Measurements from ENCODE around the gene KIF6.
"Not testable (repeated sequence)": the region's sequence is repeated elsewhere in the genome, so short reads cannot be mapped to it uniquely, and the experiment has no call there.

The KIF6 gene

GRCh38 chr6:39731565-39731964 is 6.4 kb upstream of the KIF6 start:
- no peak for DNase-seq (ENCODE audit: low read depth, low spot score)

GRCh38 chr6:39729945-39730344 is 4.7 kb upstream of the KIF6 start:
- DNase-seq (ENCODE audit: low read depth, low spot score): no peak
- TF ChIP-seq EZH2 (IDR thresholded peaks at IDR 0.05) (no peak), FOXP2 (optimal IDR thresholded peaks at IDR 0.05; ENCODE audit: control extremely low read depth, extremely low read length, insufficient read depth) (no peak), POLR2AphosphoS5 (IDR thresholded peaks at IDR 0.05; ENCODE audit: borderline replicate concordance, low read depth, low read length) (no peak)
- no peaks in the 10 kb centered on the region for H3K9me3 ChIP-seq (ENCODE audit: low read depth, low read length)

More at GRCh38 chr6:39731565-39731964, 6.4 kb upstream of the KIF6 start:
- H3K4me3 ChIP-seq: no peak overlapping the region
- TF ChIP-seq POLR2AphosphoS5 (IDR thresholded peaks at IDR 0.05; ENCODE audit: borderline replicate concordance, low read depth, low read length) (no peak), FOXP2 (optimal IDR thresholded peaks at IDR 0.05; ENCODE audit: control extremely low read depth, extremely low read length, insufficient read depth) (no peak), EZH2 (IDR thresholded peaks at IDR 0.05) (no peak)
- no peaks in the 10 kb centered on the region for H3K9me3 ChIP-seq (ENCODE audit: low read depth, low read length)
- no peak overlapping the region for H3K9ac ChIP-seq (ENCODE audit: insufficient read length)
- H3K36me3 ChIP-seq (ENCODE audit: insufficient read depth, low read length): no peaks in the 10 kb centered on the region
- H3K27ac ChIP-seq: no peak overlapping the region

GRCh38 chr6:39725632-39725997 is 407 bp upstream of the KIF6 start:
- Histone ChIP-seq H3K36me3 (ENCODE audit: insufficient read depth, low read length) (no peaks in the 10 kb centered on the region), H3K4me3 (no peak overlapping the region), H3K9ac (ENCODE audit: insufficient read length) (no peak overlapping the region), H3K9me3 (ENCODE audit: low read depth, low read length) (no peaks in the 10 kb centered on the region), H3K27ac (no peak overlapping the region)
- no peak for DNase-seq (ENCODE audit: low read depth, low spot score)
- no peak for TF ChIP-seq FOXP2 (optimal IDR thresholded peaks at IDR 0.05; ENCODE audit: control extremely low read depth, extremely low read length, insufficient read depth)
- no peak for TF ChIP-seq POLR2AphosphoS5 (IDR thresholded peaks at IDR 0.05; ENCODE audit: borderline replicate concordance, low read depth, low read length)
- TF ChIP-seq EZH2 (IDR thresholded peaks at IDR 0.05): no peak

More at GRCh38 chr6:39729945-39730344, 4.7 kb upstream of the KIF6 start:
- Histone ChIP-seq H3K9ac (ENCODE audit: insufficient read length) (no peak overlapping the region), H3K36me3 (ENCODE audit: insufficient read depth, low read length) (no peaks in the 10 kb centered on the region), H3K27ac (no peak overlapping the region), H3K4me3 (no peak overlapping the region)

- H3K27ac ChIP-seq; H3K9ac ChIP-seq (ENCODE audit: insufficient read length); H3K9me3 ChIP-seq (ENCODE audit: low read depth, low read length); DNase-seq (ENCODE audit: low read depth, low spot score); H3K36me3 ChIP-seq (ENCODE audit: insufficient read depth, low read length); H3K4me3 ChIP-seq: not testable (repeated sequence)
Measured at GRCh38 chr6:39723350-39723749, 1.9 kb downstream of the KIF6 start.

- H3K4me3 ChIP-seq: no peak overlapping the region
- no peak for DNase-seq (ENCODE audit: low read depth, low spot score)
- no peaks in the 10 kb centered on the region for H3K36me3 ChIP-seq (ENCODE audit: insufficient read depth, low read length)
- no peaks in the 10 kb centered on the region for H3K9me3 ChIP-seq (ENCODE audit: low read depth, low read length)
- H3K27ac ChIP-seq: no peak overlapping the region
- no peak overlapping the region for H3K9ac ChIP-seq (ENCODE audit: insufficient read length)
- TF ChIP-seq POLR2AphosphoS5 (IDR thresholded peaks at IDR 0.05; ENCODE audit: borderline replicate concordance, low read depth, low read length) (no peak), EZH2 (IDR thresholded peaks at IDR 0.05) (no peak), FOXP2 (optimal IDR thresholded peaks at IDR 0.05; ENCODE audit: control extremely low read depth, extremely low read length, insufficient read depth) (no peak)
Measured at GRCh38 chr6:39714802-39715201, 10.4 kb downstream of the KIF6 start.

- Histone ChIP-seq H3K9ac (ENCODE audit: insufficient read length) (no peak overlapping the region), H3K9me3 (ENCODE audit: low read depth, low read length) (no peaks in the 10 kb centered on the region), H3K4me3 (no peak overlapping the region), H3K36me3 (ENCODE audit: insufficient read depth, low read length) (no peaks in the 10 kb centered on the region), H3K27ac (peak overlapping the region; percentile 95; the same call in 1 of the 2 replicates)
- no peak for DNase-seq (ENCODE audit: low read depth, low spot score)
- TF ChIP-seq EZH2 (IDR thresholded peaks at IDR 0.05) (no peak), FOXP2 (optimal IDR thresholded peaks at IDR 0.05; ENCODE audit: control extremely low read depth, extremely low read length, insufficient read depth) (no peak)
Measured at GRCh38 chr6:39707962-39708683, 17.1 kb downstream of the KIF6 start.

GRCh38 chr6:39706819-39707335 is 18.3 kb downstream of the KIF6 start:
- Histone ChIP-seq H3K9me3 (ENCODE audit: low read depth, low read length) (no peaks in the 10 kb centered on the region), H3K36me3 (ENCODE audit: insufficient read depth, low read length) (no peaks in the 10 kb centered on the region), H3K27ac (peak overlapping the region; percentile 95), H3K9ac (ENCODE audit: insufficient read length) (peak overlapping the region; percentile 37), H3K4me3 (peak overlapping the region; percentile 50)
- TF ChIP-seq POLR2AphosphoS5 (IDR thresholded peaks at IDR 0.05; ENCODE audit: borderline replicate concordance, low read depth, low read length) (peak; percentile 60; the same call in 1 of the 2 replicates), FOXP2 (optimal IDR thresholded peaks at IDR 0.05; ENCODE audit: control extremely low read depth, extremely low read length, insufficient read depth) (no peak)
- DNase-seq (ENCODE audit: low read depth, low spot score): peak; percentile 98

- TF ChIP-seq FOXP2 (optimal IDR thresholded peaks at IDR 0.05; ENCODE audit: control extremely low read depth, extremely low read length, insufficient read depth) (no peak), POLR2AphosphoS5 (IDR thresholded peaks at IDR 0.05; ENCODE audit: borderline replicate concordance, low read depth, low read length) (no peak), EZH2 (IDR thresholded peaks at IDR 0.05) (no peak)
- Histone ChIP-seq H3K9me3 (ENCODE audit: low read depth, low read length) (no peaks in the 10 kb centered on the region), H3K4me3 (no peak overlapping the region), H3K27ac (no peak overlapping the region), H3K9ac (ENCODE audit: insufficient read length) (no peak overlapping the region), H3K36me3 (ENCODE audit: insufficient read depth, low read length) (no peaks in the 10 kb centered on the region)
- no peak for DNase-seq (ENCODE audit: low read depth, low spot score)
Measured at GRCh38 chr6:39702265-39702664, 22.9 kb downstream of the KIF6 start.

- no peaks in the 10 kb centered on the region for H3K36me3 ChIP-seq (ENCODE audit: insufficient read depth, low read length)
- no peak overlapping the region for H3K9ac ChIP-seq (ENCODE audit: insufficient read length)
- no peaks in the 10 kb centered on the region; the same call in 1 of the 2 replicates for H3K9me3 ChIP-seq (ENCODE audit: low read depth, low read length)
- TF ChIP-seq POLR2AphosphoS5 (IDR thresholded peaks at IDR 0.05; ENCODE audit: borderline replicate concordance, low read depth, low read length) (no peak; the same call in 1 of the 2 replicates), EZH2 (IDR thresholded peaks at IDR 0.05) (no peak), FOXP2 (optimal IDR thresholded peaks at IDR 0.05; ENCODE audit: control extremely low read depth, extremely low read length, insufficient read depth) (no peak)
- DNase-seq (ENCODE audit: low read depth, low spot score): peak; percentile 85
- peak overlapping the region; percentile 93 for H3K27ac ChIP-seq
- peak overlapping the region; percentile 58 for H3K4me3 ChIP-seq
Measured at GRCh38 chr6:39700362-39700761, 24.8 kb downstream of the KIF6 start.
